Hepatocyte (in vitro differentiated cells): ENCODE data around the gene RARB. TPM values are rescaled to one million over a fixed set of nuclear protein-coding genes. Genes with fewer than 3 reads are reported as not detected.
A peak's percentile ranks its signal among the peaks of the same experiment; 100 is the strongest.

Experiments
- DNase-seq: peaks from one replicate; pipeline ENCODE4 v3.0.0-alpha.2; 2016; ENCODE audit warnings: low spot score
- H2AFZ ChIP-seq: fragments of 200-600 bp; sonication (generic); 2 replicates; pipeline ENCODE4 v1.6.0; 2016; ENCODE audit warnings: antibody characterized with exemption, mild to moderate bottlenecking
- H3K27ac ChIP-seq: fragments of 200-600 bp; sonication (generic); 2 replicates; pipeline ENCODE4 v1.5.1; 2016; ENCODE audit warnings: mild to moderate bottlenecking
- H3K27me3 ChIP-seq: fragments of 200-600 bp; sonication (generic); 2 replicates; pipeline ENCODE4 v1.6.1; 2016
- H3K36me3 ChIP-seq: fragments of 200-600 bp; sonication (generic); replicated peaks from 2 replicates; pipeline ENCODE4 v1.5.1; 2016; ENCODE audit warnings: low read depth; ENCODE audit not compliant: insufficient read depth
- H3K4me1 ChIP-seq: fragments of 200-600 bp; sonication (generic); 2 replicates; pipeline ENCODE4 v1.5.1; 2016; ENCODE audit warnings: mild to moderate bottlenecking, moderate library complexity; ENCODE audit not compliant: insufficient read depth
- H3K4me2 ChIP-seq: fragments of 200-600 bp; sonication (generic); 2 replicates; pipeline ENCODE4 v1.6.0; 2016
- H3K4me3 ChIP-seq: fragments of 200-600 bp; sonication (generic); 2 replicates; pipeline ENCODE4 v1.5.1; 2016; ENCODE audit warnings: mild to moderate bottlenecking
- H3K79me2 ChIP-seq: fragments of 200-600 bp; sonication (generic); 2 replicates; pipeline ENCODE4 v1.6.0; 2017; ENCODE audit warnings: mild to moderate bottlenecking
- H3K9me2 ChIP-seq: fragments of 200-600 bp; sonication (generic); replicated peaks from 2 replicates; pipeline ENCODE4 v1.6.0; 2017; ENCODE audit warnings: mild to moderate bottlenecking; ENCODE audit not compliant: insufficient read depth
- H3K9me3 ChIP-seq: fragments of 200-600 bp; sonication (generic); 2 replicates; pipeline ENCODE4 v1.5.1; 2016; ENCODE audit warnings: low read depth, mild to moderate bottlenecking
- H4K20me1 ChIP-seq: fragments of 200-600 bp; sonication (generic); 2 replicates; pipeline ENCODE4 v1.6.0; 2016; ENCODE audit warnings: mild to moderate bottlenecking; ENCODE audit not compliant: insufficient read depth, poor library complexity, severe bottlenecking
- EZH2 ChIP-seq: fragments of 200-600 bp; sonication (generic); IDR thresholded peaks from 2 replicates; pipeline ENCODE4 v1.6.1; 2016; ENCODE audit warnings: antibody characterized with exemption, mild to moderate bottlenecking, borderline replicate concordance
- EZH2phosphoT487 ChIP-seq: fragments of 200-600 bp; sonication (generic); IDR thresholded peaks from one replicate; pipeline ENCODE4 v1.6.1; 2018; ENCODE audit warnings: antibody characterized with exemption, mild to moderate bottlenecking, low read depth, moderate library complexity; ENCODE audit not compliant: unreplicated experiment, severe bottlenecking
- WGBS: methylation state at CpG from one replicate; pipeline ENCODE4 v1.1.6; 2016; ENCODE audit warnings: low lambda C conversion rate; ENCODE audit errors: missing lambda C conversion rate; 5-methylcytosine and 5-hydroxymethylcytosine counted together
- polyA plus RNA-seq: library from polyadenylated mRNA; unstranded; fragments of >200 nt; fragmentation: Nextera tagmentation; extraction: Ambion mirVana; gene quantifications from 2 replicates; pipeline ENCODE4 v1.2.1, GENCODE V29; 2016
- total RNA-seq: library from RNA; depleted of rRNA; stranded (reverse); fragments of >200 nt; gene quantifications from 2 replicates; pipeline ENCODE4 v1.2.3, GENCODE V29; 2014
- TF ChIP-seq, protein P1 (sequence below): fragments of 200-600 bp; sonication (generic); IDR thresholded peaks from 2 replicates; pipeline ENCODE4 v1.5.1; 2016; ENCODE audit warnings: antibody characterized with exemption, mild to moderate bottlenecking; ENCODE audit not compliant: poor library complexity

RARB gene
- total and polyA plus RNA-seq, 2 experiments from 2014 or later, result 22.2 to 30.7 TPM

DNA sequence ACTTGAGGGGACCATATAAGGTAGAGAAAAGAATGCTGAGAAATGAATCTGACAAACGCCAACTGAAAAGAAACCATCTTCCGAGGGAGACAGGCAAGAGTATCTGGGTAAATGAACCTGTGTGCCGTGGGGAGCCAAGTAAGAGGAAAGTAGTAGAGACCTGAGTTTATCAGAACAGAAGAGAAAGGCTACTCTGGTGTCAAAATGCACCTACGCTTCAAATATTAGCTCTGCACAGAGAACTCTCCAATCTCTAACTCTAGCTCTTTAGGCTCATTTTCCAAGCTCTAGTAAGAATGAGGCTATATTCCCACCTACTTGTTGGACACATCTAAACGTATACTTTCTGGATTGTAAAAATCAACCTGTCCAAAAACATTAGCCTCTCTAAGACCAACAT lies 183.1 kb downstream of the RARB start:
- no peaks in the 10 kb centered on the region for H3K27me3 ChIP-seq
- H3K79me2 ChIP-seq, result no peaks in the 10 kb centered on the region
- no peaks in the 10 kb centered on the region for H3K4me1 ChIP-seq
- no peak for DNase-seq
- no peak overlapping the region for H3K4me2 ChIP-seq
- peaks cover 8% of the 10 kb centered on the region for H3K36me3 ChIP-seq
- WGBS, result 92% methylated on average over 5 of the region's 5 CpGs
- no peak overlapping the region for H3K27ac ChIP-seq
- TF ChIP-seq EZH2 (no peak), EZH2phosphoT487 (no peak)
- TF ChIP-seq, protein P1, sequence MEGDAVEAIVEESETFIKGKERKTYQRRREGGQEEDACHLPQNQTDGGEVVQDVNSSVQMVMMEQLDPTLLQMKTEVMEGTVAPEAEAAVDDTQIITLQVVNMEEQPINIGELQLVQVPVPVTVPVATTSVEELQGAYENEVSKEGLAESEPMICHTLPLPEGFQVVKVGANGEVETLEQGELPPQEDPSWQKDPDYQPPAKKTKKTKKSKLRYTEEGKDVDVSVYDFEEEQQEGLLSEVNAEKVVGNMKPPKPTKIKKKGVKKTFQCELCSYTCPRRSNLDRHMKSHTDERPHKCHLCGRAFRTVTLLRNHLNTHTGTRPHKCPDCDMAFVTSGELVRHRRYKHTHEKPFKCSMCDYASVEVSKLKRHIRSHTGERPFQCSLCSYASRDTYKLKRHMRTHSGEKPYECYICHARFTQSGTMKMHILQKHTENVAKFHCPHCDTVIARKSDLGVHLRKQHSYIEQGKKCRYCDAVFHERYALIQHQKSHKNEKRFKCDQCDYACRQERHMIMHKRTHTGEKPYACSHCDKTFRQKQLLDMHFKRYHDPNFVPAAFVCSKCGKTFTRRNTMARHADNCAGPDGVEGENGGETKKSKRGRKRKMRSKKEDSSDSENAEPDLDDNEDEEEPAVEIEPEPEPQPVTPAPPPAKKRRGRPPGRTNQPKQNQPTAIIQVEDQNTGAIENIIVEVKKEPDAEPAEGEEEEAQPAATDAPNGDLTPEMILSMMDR, result no peak
- no peaks in the 10 kb centered on the region for H3K9me2 ChIP-seq
- no peaks in the 10 kb centered on the region for H3K9me3 ChIP-seq
- no peak overlapping the region for H3K4me3 ChIP-seq
- H4K20me1 ChIP-seq, result no peaks in the 10 kb centered on the region
- no peak overlapping the region for H2AFZ ChIP-seq

DNA sequence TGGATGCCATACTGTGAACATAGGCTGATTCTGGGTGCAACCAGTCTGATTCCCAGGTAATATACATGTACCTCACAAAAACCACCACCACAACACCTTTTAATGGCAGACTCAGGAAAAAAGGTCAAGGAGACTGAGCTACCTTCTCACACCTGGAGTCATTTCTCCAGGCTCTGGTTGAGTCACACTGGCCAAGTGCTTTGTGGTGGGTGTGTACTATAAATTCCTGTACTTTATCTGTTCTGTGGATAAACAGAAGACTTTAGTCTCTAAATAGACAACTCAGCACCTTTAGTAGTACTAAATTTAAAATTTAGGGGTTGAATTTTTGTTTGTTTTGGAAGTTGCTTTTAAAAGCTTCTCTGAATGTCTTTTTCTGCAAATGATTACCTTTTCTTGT lies 190.0 kb downstream of the RARB start:
- peaks cover 7% of the 10 kb centered on the region for H3K4me1 ChIP-seq
- TF ChIP-seq, protein P1, result no peak
- TF ChIP-seq EZH2phosphoT487 (no peak), EZH2 (no peak)

DNA sequence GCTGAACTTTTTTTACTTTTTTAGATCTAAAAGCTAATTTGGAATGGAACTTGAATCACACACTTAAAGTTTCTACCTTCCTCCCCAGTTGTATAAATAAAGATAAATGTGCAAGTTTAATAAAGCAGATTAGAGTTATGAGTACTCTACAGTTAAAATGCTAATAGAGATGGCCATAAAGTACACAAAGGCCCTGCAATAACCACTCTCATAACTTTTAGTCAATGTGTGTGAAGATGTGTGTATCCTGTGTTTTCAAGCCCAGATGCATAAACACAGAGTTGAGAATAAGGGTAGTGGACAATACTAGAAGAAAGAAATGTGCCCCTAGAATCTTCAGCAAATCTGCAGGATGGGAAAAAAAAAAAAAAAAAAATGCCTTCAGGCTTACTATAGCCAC lies 191.3 kb downstream of the RARB start:
- no peak for DNase-seq
- Histone ChIP-seq H3K79me2 (no peaks in the 10 kb centered on the region), H3K36me3 (no peaks in the 10 kb centered on the region), H3K4me1 (peaks cover 7% of the 10 kb centered on the region), H3K4me2 (no peak overlapping the region), H3K9me3 (no peaks in the 10 kb centered on the region), H2AFZ (no peak overlapping the region), H3K4me3 (no peak overlapping the region), H3K27ac (no peak overlapping the region), H3K27me3 (no peaks in the 10 kb centered on the region), H3K9me2 (no peaks in the 10 kb centered on the region), H4K20me1 (no peaks in the 10 kb centered on the region)
- TF ChIP-seq EZH2 (no peak), EZH2phosphoT487 (no peak)

More for the DNA sequence above, 190.0 kb downstream of the RARB start:
- H3K9me2 ChIP-seq, result no peaks in the 10 kb centered on the region
- H3K9me3 ChIP-seq, result no peaks in the 10 kb centered on the region
- H3K4me3 ChIP-seq, result no peak overlapping the region
- H3K27ac ChIP-seq, result peak overlapping the region; percentile 11
- H3K27me3 ChIP-seq, result no peaks in the 10 kb centered on the region
- H3K36me3 ChIP-seq, result peaks cover 3% of the 10 kb centered on the region
- no peaks in the 10 kb centered on the region for H3K79me2 ChIP-seq
- peak; percentile 32 for DNase-seq
- no peaks in the 10 kb centered on the region for H4K20me1 ChIP-seq
- H3K4me2 ChIP-seq, result no peak overlapping the region
- no peak overlapping the region for H2AFZ ChIP-seq

DNA sequence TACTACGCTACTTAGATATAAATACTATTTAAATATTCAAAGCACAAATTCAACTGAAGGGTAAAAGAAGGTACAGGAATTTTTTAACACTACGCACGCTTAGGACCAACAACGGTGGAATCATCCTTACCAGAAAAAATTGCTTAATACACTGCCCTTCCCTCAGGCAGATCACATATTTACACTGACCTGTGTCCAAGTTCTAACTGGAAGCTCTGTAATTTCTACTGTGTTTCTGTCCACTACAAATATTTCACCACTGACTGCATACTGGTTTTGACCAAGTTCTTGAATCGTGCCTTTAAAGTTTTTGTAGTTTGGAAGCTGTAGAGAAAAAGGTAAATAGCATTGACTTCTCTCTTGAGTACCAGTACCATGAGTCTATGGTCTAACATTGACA lies 192.4 kb downstream of the RARB start:
- Histone ChIP-seq H2AFZ (no peak overlapping the region), H3K4me2 (no peak overlapping the region), H3K9me2 (no peaks in the 10 kb centered on the region), H3K4me3 (no peak overlapping the region), H3K27me3 (no peaks in the 10 kb centered on the region), H3K36me3 (no peaks in the 10 kb centered on the region), H4K20me1 (no peaks in the 10 kb centered on the region), H3K4me1 (peaks cover 7% of the 10 kb centered on the region), H3K79me2 (no peaks in the 10 kb centered on the region), H3K27ac (no peak overlapping the region), H3K9me3 (no peaks in the 10 kb centered on the region)
- no peak for DNase-seq
- TF ChIP-seq, protein P1, result no peak
- TF ChIP-seq EZH2phosphoT487, result no peak
- TF ChIP-seq EZH2, result no peak
- WGBS, result over 99% methylated on average over 5 of the region's 5 CpGs
